Psoas muscle (tissue), 8 donors: ENCODE results near the gene VIL1. TPM values are rescaled to one million over a fixed set of nuclear protein-coding genes. Genes with fewer than 3 reads are reported as not detected.

Experiments used
- ATAC-seq, 4 donors: fragments of 200-7000 bp; cut with Tn5 transposase; one replicate each; pipeline ENCODE4 v1.9.1; 2020; ENCODE audit warnings: moderate library complexity in 3 of 4, mild to moderate bottlenecking in 2 of 4
- DNase-seq, 2 donors: peaks; one replicate each; pipeline ENCODE4 v3.0.0-alpha.2; 2020
- H3K27ac ChIP-seq: fragments of 200-600 bp; one replicate; pipeline ENCODE4 v1.8.0; 2022
- H3K27me3 ChIP-seq, 3 donors: fragments of 200-600 bp in 1 of 3; one replicate each; pipeline versions ENCODE4 v1.6.1 to v1.8.0; 2013 to 2022; ENCODE audit warnings: low read length in 2 of 3, mild to moderate bottlenecking in 2 of 3, moderate library complexity in 1 of 3; ENCODE audit not compliant: insufficient read depth in 3 of 3
- H3K36me3 ChIP-seq, 2 donors: fragments of 200-600 bp in 1 of 2; one replicate each; pipeline versions ENCODE4 v1.6.1 to v1.8.0; 2013 to 2022; ENCODE audit warnings: low read depth in 1 of 2, mild to moderate bottlenecking in 1 of 2, moderate library complexity in 1 of 2; ENCODE audit not compliant: insufficient read depth in 1 of 2
- H3K4me1 ChIP-seq: fragments of 200-600 bp; one replicate; pipeline ENCODE4 v1.8.0; 2022
- H3K4me3 ChIP-seq: fragments of 200-600 bp; one replicate; pipeline ENCODE4 v1.8.0; 2022; ENCODE audit warnings: mild to moderate bottlenecking
- H3K9me3 ChIP-seq: fragments of 200-600 bp; one replicate; pipeline ENCODE4 v1.8.0; 2022
- CTCF ChIP-seq: fragments of 200-600 bp; IDR thresholded peaks from one replicate; pipeline ENCODE4 v1.8.0; 2022; ENCODE audit warnings: antibody characterized with exemption
- WGBS, 3 donors: extraction: QIAGEN DNeasy Blood & Tissue Kit; methylation state at CpG; one replicate each; pipeline versions ENCODE4 v1.1.6 to v1.1.7; 2013; 5-methylcytosine and 5-hydroxymethylcytosine counted together
- intact Hi-C, 2 donors: fragments of 100-400 bp; cut with DNase I; formaldehyde crosslinking; loops; one replicate each; pipeline versions ENCODE4 v1.11.0 to v1.14.2; 2022
- polyA plus RNA-seq, 3 donors: library from polyadenylated mRNA; stranded (reverse); fragments of 200-250 nt; gene quantifications; one replicate each; pipeline ENCODE4 v1.2.3, GENCODE V29; 2013
- total RNA-seq, 4 donors: library from RNA; stranded (reverse); fragmentation: NEBNext Ultra II Directional in 2 of 4; extraction: Animal tissue kit (Norgen Biotek cat#: 25700) in 2 of 4; gene quantifications; one replicate each; pipeline versions ENCODE4 v1.2.1 to v1.2.4, GENCODE V29; 2021 to 2023
- donor health status: healthy with polysubstance abuse.
- donor health status: DM: no; HTN: no; CAD: no; lungs with moderate emphysema.
- donor health status: Bipolar disorder and iron deficiency.
- donor health status: healthy.
- donor health status: DM: yes; HTN: yes; CAD: no.
- donor health status: DM: no; HTN: no; CAD: no.
- donor health status: DM: no; HTN: no; CAD: no.
- donor health status: DM: yes; HTN: yes; CAD: no.

Gene VIL1
- total and polyA plus RNA-seq, 7 donors: 0.08 to 0.10 (median 0.10) TPM; not detected in 4

GRCh38 chr2:218395826-218396687 lies 22.9 kb upstream of the VIL1 start:
- ATAC-seq (peak; percentile 68 to 84 (median 74)), DNase-seq (peak; percentile 94 to 98)
- intact Hi-C loops: loop anchor here (1.0 to 10.0 kb wide), 5 partner anchors 95 to 779 kb away; partner anchors contain the start of genes AAMP (in 1 of the 2), CNPPD1 (in 1 of the 2), PNKD (in 1 of the 2) and RETREG2 (in 1 of the 2)
- Histone ChIP-seq H3K4me1 (peaks cover 14% of the 10 kb centered on the region), H3K36me3 (no peaks in the 10 kb centered on the region), H3K27ac (peak overlapping the region; percentile 99), H3K9me3 (no peaks in the 10 kb centered on the region), H3K4me3 (peak overlapping the region; percentile 91), H3K27me3 (no peaks in the 10 kb centered on the region)
- WGBS, 3 donors: 0 to 1% (median 1%) methylated on average over 44 to 57 of the region's 57 CpGs
- TF ChIP-seq CTCF: peak; percentile 87

- Histone ChIP-seq H3K9me3 (no peaks in the 10 kb centered on the region), H3K27ac (peak overlapping the region; percentile 99), H3K4me1 (peaks cover 22% of the 10 kb centered on the region), H3K4me3 (peak overlapping the region; percentile 91), H3K36me3 (peaks cover 0 to 7% of the 10 kb centered on the region in 2 donors), H3K27me3 (no peaks in the 10 kb centered on the region)
- WGBS, 3 donors: 1 to 3% (median 2%) methylated on average over 27 of the region's 27 CpGs
- intact Hi-C loops: loop anchor here (1.0 to 10.0 kb wide), 5 partner anchors 96 to 778 kb away; partner anchors contain the start of genes AAMP (in 1 of the 2), CNPPD1 (in 1 of the 2), PNKD (in 1 of the 2) and RETREG2 (in 1 of the 2)
- ATAC-seq (peak in 2 of 4 donors; percentile 5 to 14), DNase-seq (peak; percentile 78 to 88)
- no peak for TF ChIP-seq CTCF
Measured at GRCh38 chr2:218396688-218397462, 22.0 kb upstream of the VIL1 start.

- Histone ChIP-seq H3K4me1 (peaks cover 26% of the 10 kb centered on the region), H3K36me3 (peaks cover 0 to 13% of the 10 kb centered on the region in 2 donors), H3K4me3 (peak overlapping the region; percentile 91), H3K27me3 (no peaks in the 10 kb centered on the region), H3K9me3 (no peaks in the 10 kb centered on the region), H3K27ac (peak overlapping the region; percentile 99)
- ATAC-seq (no peak), DNase-seq (no peak)
- no peak for TF ChIP-seq CTCF
- 11 to 12% (median 11%) methylated on average over 12 of the region's 12 CpGs for WGBS, 3 donors
- intact Hi-C loops: loop anchor here (2.0 to 10.0 kb wide), 4 partner anchors 105 to 777 kb away; partner anchors contain the start of genes AAMP (in 1 of the 2), CNPPD1 (in 1 of the 2), PNKD (in 1 of the 2) and RETREG2 (in 1 of the 2)
Measured at GRCh38 chr2:218397463-218397819, 21.5 kb upstream of the VIL1 start.

GRCh38 chr2:218397820-218398436 lies 21.0 kb upstream of the VIL1 start:
- no peaks in the 10 kb centered on the region for H3K9me3 ChIP-seq
- H3K4me3 ChIP-seq: peak overlapping the region; percentile 91
- H3K27me3 ChIP-seq: no peaks in the 10 kb centered on the region
- DNase-seq: peak; percentile 74 to 88
- intact Hi-C loops: loop anchor here (2.0 to 10.0 kb wide), 4 partner anchors 106 to 777 kb away; partner anchors contain the start of genes AAMP (in 1 of the 2), CNPPD1 (in 1 of the 2), PNKD (in 1 of the 2) and RETREG2 (in 1 of the 2)
- peaks cover 27% of the 10 kb centered on the region for H3K4me1 ChIP-seq
- H3K27ac ChIP-seq: peak overlapping the region; percentile 99
- H3K36me3 ChIP-seq: peaks cover 0 to 18% of the 10 kb centered on the region in 2 donors
- TF ChIP-seq CTCF: peak; percentile 3
- WGBS, 3 donors: 3 to 7% (median 4%) methylated on average over 35 of the region's 35 CpGs
- ATAC-seq: peak in 1 of 4 donors; percentile 13
